22Rv1 (cell line): ENCODE measurements around the gene CYP1B1.
A peak's percentile ranks its signal among the peaks of the same experiment; 100 is the strongest.
"Not testable (repeated sequence)": the region's sequence is repeated elsewhere in the genome, so short reads cannot be mapped to it uniquely, and the experiment has no call there.

ENCODE experiments used
- H3K27ac ChIP-seq: fragments of 450-650 bp; 2 replicates; pipeline ENCODE4 v1.5.1; 2017
- CTCF ChIP-seq: fragments of 450-650 bp; IDR thresholded peaks from 2 replicates; pipeline ENCODE4 v1.5.1; 2017; ENCODE audit warnings: mild to moderate bottlenecking
- ZFX ChIP-seq: fragments of 450-650 bp; IDR thresholded peaks from 2 replicates; pipeline ENCODE4 v1.6.1; 2017; ENCODE audit warnings: antibody characterized with exemption, borderline replicate concordance

CYP1B1 gene

GRCh38 chr2:38116762-38117161 is 40.8 kb upstream of the CYP1B1 start:
- H3K27ac ChIP-seq: no peak overlapping the region
- TF ChIP-seq ZFX: no peak
- TF ChIP-seq CTCF: no peak

- TF ChIP-seq ZFX (no peak), CTCF (peak; percentile 96)
- H3K27ac ChIP-seq: no peak overlapping the region
Measured at GRCh38 chr2:38115216-38116032, 39.5 kb upstream of the CYP1B1 start.

GRCh38 chr2:38113981-38114708 is 38.2 kb upstream of the CYP1B1 start:
- H3K27ac ChIP-seq: no peak overlapping the region

GRCh38 chr2:38113051-38113450 is 37.1 kb upstream of the CYP1B1 start:
- no peak overlapping the region for H3K27ac ChIP-seq
- TF ChIP-seq CTCF (no peak), ZFX (no peak)

More at GRCh38 chr2:38113981-38114708, 38.2 kb upstream of the CYP1B1 start:
- TF ChIP-seq CTCF (no peak), ZFX (no peak)

GRCh38 chr2:38111350-38111749 is 35.4 kb upstream of the CYP1B1 start:
- H3K27ac ChIP-seq: not testable (repeated sequence)

DNA sequence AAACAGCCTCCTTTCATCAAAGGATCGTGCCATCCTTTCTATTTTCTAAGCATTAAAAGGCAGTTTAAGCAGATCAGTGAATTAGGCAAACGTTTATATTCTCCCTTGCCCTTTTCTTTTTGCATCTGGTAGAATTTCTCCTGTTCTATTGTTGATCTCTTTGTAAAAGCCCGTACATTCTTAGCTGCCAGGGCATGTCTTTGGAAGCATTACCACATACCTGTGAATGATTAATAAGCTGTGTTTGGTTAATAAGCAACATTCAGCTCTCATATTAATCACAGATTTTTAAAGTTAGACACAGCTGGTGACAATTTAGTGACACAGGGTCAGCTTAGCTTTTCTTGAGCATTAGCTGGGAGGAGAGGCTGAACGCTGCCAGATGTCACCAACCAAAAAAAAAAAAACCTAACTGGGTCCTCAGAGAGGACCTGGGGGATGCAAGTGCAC is 33.8 kb upstream of the CYP1B1 start:
- TF ChIP-seq CTCF (no peak), ZFX (no peak)
- peak overlapping the region; percentile 38; the same call in 1 of the 2 replicates for H3K27ac ChIP-seq

DNA sequence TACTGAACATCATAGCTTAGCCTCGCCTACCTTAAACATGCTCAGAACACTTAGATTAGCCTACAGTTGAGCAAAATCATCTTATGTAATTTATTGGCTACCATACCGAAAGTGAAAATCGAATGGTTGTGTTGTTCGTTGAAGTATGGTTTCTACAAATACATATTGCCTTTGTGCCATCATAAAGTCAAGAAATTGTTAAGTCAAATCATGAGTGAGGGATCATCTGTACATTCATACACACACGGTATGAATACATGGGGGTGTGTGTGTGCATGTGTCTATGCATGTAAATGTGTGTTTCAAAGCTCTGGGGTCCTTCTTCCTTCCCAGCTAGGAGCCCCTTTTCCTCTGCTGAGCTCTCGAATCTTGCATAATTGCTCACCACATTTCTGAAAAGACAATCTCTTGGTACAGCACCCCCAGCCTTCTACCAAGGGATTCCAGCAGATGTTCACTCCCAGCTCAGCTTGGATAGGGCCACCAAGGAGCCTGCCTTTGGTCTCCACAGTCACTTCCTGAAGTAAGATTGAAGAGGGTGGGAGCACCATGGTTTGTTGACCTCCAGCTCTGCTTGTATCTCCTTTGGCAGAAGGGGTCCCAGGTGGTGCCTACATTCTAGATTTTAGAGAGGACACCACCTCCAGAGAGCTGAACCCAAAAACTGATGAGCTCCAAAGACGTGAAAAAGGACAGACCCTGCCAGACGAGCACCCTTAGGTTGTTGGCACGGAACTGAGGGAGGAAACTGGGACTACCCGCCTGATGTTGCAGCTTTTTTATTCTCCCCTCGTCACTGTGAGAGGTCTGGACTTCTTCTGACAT is 33.2 kb upstream of the CYP1B1 start:
- peak overlapping the region; percentile 38; the same call in 1 of the 2 replicates for H3K27ac ChIP-seq
- no peak for TF ChIP-seq ZFX
- no peak for TF ChIP-seq CTCF
